Measurements from ENCODE around the gene NR1H3. TPM values are rescaled to one million over a fixed set of nuclear protein-coding genes. Genes with fewer than 3 reads are reported as not detected.
A peak's percentile ranks its signal among the peaks of the same experiment; 100 is the strongest.

NR1H3 gene
- total RNA-seq, 1 experiment from 2014 or later: 26.3 TPM

DNA sequence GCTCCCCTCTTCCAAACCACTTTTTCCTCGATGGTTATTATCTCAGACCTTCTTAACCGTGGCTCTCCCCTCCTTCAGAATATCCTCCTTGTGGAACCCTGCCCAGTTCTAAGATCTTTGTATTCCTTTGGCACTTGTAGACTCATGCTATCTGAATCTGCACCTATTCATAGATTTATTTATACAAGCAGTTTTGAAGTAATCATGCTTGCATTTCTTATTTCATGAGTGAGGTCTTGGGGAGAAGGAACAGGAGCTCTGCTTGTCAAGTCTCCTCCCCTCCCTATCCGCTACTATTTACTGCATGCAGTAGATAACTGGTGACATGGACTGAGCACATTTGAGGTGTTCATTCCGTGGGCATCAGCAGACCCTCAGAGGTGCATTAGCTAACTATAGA lies 6.7 kb downstream of the NR1H3 start:
- no peak overlapping the region for H3K23ac ChIP-seq (ENCODE audit: insufficient read length, low read depth, low read length)
- H3K27me3 Mint-ChIP-seq (ENCODE audit: low read depth): no peaks in the 10 kb centered on the region
- no peaks in the 10 kb centered on the region for H3K79me1 ChIP-seq (ENCODE audit: insufficient read depth, low read depth, low read length, poor library complexity, severe bottlenecking)
- no peak overlapping the region for H2BK5ac ChIP-seq (ENCODE audit: insufficient read length, low read length)
- H2BK12ac ChIP-seq (ENCODE audit: insufficient read length, low read depth, low read length): no peak overlapping the region
- no peaks in the 10 kb centered on the region for H3K79me2 ChIP-seq (ENCODE audit: insufficient read depth, low read length)
- H3K27me3 ChIP-seq (ENCODE audit: insufficient read depth, low read length): no peaks in the 10 kb centered on the region
- DNase-seq: no peak
- no peaks in the 10 kb centered on the region for H4K20me1 ChIP-seq (ENCODE audit: control insufficient read depth, insufficient read depth, insufficient read length)
- no peak overlapping the region for H2AK5ac ChIP-seq (ENCODE audit: insufficient read length, low read length)
- no peak overlapping the region for H4K5ac ChIP-seq (ENCODE audit: insufficient read length, low read depth, low read length)
- H4K91ac ChIP-seq (ENCODE audit: insufficient read length, low read depth, low read length): no peak overlapping the region
- TF ChIP-seq, protein P1, sequence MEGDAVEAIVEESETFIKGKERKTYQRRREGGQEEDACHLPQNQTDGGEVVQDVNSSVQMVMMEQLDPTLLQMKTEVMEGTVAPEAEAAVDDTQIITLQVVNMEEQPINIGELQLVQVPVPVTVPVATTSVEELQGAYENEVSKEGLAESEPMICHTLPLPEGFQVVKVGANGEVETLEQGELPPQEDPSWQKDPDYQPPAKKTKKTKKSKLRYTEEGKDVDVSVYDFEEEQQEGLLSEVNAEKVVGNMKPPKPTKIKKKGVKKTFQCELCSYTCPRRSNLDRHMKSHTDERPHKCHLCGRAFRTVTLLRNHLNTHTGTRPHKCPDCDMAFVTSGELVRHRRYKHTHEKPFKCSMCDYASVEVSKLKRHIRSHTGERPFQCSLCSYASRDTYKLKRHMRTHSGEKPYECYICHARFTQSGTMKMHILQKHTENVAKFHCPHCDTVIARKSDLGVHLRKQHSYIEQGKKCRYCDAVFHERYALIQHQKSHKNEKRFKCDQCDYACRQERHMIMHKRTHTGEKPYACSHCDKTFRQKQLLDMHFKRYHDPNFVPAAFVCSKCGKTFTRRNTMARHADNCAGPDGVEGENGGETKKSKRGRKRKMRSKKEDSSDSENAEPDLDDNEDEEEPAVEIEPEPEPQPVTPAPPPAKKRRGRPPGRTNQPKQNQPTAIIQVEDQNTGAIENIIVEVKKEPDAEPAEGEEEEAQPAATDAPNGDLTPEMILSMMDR (conservative IDR thresholded peaks at IDR 0.05): no peak
- no peak overlapping the region for H2AFZ ChIP-seq (ENCODE audit: low read length)
- peaks cover 6% of the 10 kb centered on the region for H3K23me2 ChIP-seq (ENCODE audit: insufficient read length, low read depth, low read length, poor library complexity, severe bottlenecking)
- no peak overlapping the region for H3K14ac ChIP-seq (ENCODE audit: insufficient read depth, low read length)
- WGBS (ENCODE audit: extremely low coverage, insufficient read length, low lambda C conversion rate): no CpG with 5 or more reads among the region's 4 CpGs
- peaks cover 0 to 6% (median 0%) of the 10 kb centered on the region in 3 experiments; a peak in 3 of 7 replicates for H3K36me3 Mint-ChIP-seq (ENCODE audit: insufficient read depth in 1 of 3, low read depth in 3 of 3)
- H3K4me2 ChIP-seq (ENCODE audit: insufficient read depth, insufficient read length, low read length): no peak overlapping the region
- no peak overlapping the region for H2BK120ac ChIP-seq (ENCODE audit: low read depth, low read length, poor library complexity, severe bottlenecking)
- no peak overlapping the region for H3K27ac ChIP-seq (ENCODE audit: insufficient read length, low read depth, low read length)
- H3K9me3 Mint-ChIP-seq: no peaks in the 10 kb centered on the region
- no peak overlapping the region for H2BK20ac ChIP-seq (ENCODE audit: low read depth, low read length, poor library complexity, severe bottlenecking)
- H3K4me1 ChIP-seq (ENCODE audit: insufficient read depth, low read length): peaks cover 7% of the 10 kb centered on the region; the same call in 1 of the 2 replicates
- no peak overlapping the region for H3K9ac ChIP-seq (ENCODE audit: extremely low read depth, insufficient read length, low read length)
- no peak overlapping the region for H3K56ac ChIP-seq (ENCODE audit: insufficient read length, low read depth, low read length)
- no peak overlapping the region for H3K4ac ChIP-seq (ENCODE audit: low read depth, low read length)
- H2BK15ac ChIP-seq (ENCODE audit: low read depth, low read length): no peak overlapping the region
- no peaks in the 10 kb centered on the region for H3K9me3 ChIP-seq (ENCODE audit: control insufficient read depth, low read depth, low read length)
- peaks cover 22 to 23% of the 10 kb centered on the region in 2 experiments for H3K4me1 Mint-ChIP-seq
- H3T11ph ChIP-seq (ENCODE audit: low read length): no peak overlapping the region
- H3K4me3 Mint-ChIP-seq: no peak overlapping the region
- no peak overlapping the region for H3K18ac ChIP-seq (ENCODE audit: insufficient read length, low read depth, low read length)
- 0 out of 7 replicates have a peak overlapping the region, but pooled peaks of 1 of the 3 experiments have one; percentile 32 for H3K27ac Mint-ChIP-seq
- H4K8ac ChIP-seq (replicated peaks; ENCODE audit: insufficient read length, low read depth, low read length): no peak overlapping the region

All from H9 (cell line).